Stimulated activated CD8-positive, alpha-beta memory T cell treated with anti-CD3 and anti-CD28 coated beads, Interleukin-15, amount 100 ng/mL, for 4 hours (primary cell): ENCODE measurements around the gene NOXO1.
"Not testable (repeated sequence)": the region's sequence is repeated elsewhere in the genome, so short reads cannot be mapped to it uniquely, and the experiment has no call there.

ENCODE experiments used
- DNase-seq, 2 donors: peaks; one replicate each; pipeline ENCODE4 v3.0.0-alpha.2; 2020; ENCODE audit warnings: low read depth in 2 of 2

The NOXO1 gene

DNA sequence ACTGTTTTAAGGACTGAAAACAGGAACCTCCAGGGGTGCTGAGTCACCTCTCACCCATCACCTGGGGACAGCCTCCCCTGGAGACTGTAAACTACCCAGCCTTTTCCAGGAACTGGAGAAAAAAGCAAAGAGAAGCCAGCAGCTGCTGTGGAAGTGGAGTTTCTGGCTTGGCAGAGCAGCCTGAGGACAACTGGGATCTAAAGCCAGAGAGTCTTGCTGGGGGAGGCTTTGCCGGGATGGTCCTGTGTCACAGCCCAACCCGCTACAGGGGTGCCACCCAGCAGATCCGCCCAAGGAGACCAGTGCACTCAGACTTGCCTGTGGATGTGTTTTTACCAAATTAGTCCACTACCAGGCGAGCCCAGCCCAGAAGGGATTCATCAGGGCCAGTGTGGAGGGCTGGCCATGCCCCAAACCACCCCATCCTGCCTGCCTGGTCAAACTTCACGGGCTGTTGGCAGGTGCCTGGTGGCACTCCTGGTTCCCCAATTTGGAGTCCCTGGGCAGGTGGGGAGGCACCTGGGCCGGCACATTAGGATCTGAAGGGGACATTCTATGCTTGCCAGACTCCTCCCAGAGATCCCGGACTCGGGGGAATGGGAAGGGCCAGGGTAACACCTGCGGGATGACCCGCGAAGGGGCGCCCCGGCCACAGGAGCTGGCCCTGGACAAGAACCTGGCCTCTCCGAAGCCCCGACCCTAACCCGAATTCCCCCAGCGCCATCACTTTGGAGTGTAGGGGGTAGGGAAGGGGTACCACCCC is 39.0 kb downstream of the NOXO1 start:
- no peak for DNase-seq

GRCh38 chr16:1941162-1942046 is 39.9 kb downstream of the NOXO1 start:
- DNase-seq = no peak

GRCh38 chr16:1940273-1941161 is 40.8 kb downstream of the NOXO1 start:
- DNase-seq = no peak

GRCh38 chr16:1939833-1940232 is 41.4 kb downstream of the NOXO1 start:
- not testable (repeated sequence) for DNase-seq

- no peak for DNase-seq
Observed at GRCh38 chr16:1938910-1939309, 42.4 kb downstream of the NOXO1 start.

DNA sequence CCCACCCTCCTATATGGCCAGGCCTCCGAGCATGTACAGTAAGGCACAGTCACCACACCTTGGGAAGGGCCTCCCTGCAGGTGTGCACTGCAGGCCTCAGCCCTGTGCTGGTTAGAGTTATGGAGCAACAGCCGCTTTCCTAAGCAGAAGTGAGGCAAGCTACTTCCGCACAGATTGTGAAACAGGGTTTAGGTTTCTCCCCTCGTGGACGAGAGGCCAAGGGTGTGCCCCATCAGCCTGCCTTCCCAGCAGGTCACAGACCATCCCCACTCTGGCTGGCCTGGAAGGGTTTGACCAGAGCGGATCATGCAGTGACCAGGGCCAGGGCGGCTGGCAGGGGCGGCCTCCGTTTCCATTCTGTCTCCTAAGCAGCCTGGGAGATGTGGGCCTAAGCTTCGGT is 43.0 kb downstream of the NOXO1 start:
- no peak for DNase-seq

DNA sequence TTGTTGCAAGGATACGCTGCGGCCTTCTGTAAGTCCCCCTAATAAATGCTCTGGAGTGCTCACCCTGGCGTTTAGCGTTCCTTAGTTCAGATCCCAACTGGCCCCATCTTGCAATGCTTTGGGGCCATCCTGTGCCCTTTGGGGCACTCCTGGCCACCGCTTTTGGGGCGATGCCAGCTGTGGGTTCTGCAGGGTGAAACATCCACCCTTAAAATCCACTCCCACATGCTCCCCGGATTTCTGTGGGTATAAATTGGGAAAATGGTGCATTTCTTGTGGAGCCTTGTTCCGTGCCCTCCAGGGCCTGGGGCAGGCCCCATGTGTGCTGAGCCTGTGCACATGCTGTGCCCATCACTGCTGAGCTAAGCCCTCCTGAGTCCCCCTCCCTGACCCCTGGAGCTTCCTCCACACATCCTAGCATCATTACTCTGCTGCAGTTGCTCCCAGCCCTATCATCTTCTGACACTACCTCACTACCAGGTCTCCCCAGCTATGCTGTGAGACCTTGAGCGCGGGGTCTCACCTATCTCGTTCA is 44.3 kb downstream of the NOXO1 start:
- DNase-seq = no peak

GRCh38 chr16:1933097-1933661 is 48.1 kb downstream of the NOXO1 start:
- DNase-seq = no peak

GRCh38 chr16:1932050-1933028 is 48.9 kb downstream of the NOXO1 start:
- no peak for DNase-seq

DNA sequence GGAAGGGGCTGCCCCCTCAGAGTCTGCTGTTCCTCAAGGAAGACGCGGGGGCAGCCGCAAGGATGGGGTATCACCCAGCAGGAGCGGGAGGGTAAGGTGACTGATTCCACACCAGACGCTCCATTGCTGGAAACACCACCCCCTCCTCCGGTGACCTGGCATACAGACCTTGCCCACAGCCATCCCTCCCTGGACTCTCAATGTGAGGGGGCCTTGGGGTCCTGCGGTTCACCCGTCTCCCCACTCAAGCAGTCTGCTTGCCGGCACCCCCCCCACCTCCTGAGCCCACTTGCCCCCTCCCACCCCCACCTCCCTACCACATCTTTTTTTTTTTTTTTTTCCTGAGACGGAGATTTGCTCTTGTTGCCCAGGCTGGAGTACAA is 50.9 kb downstream of the NOXO1 start:
- no peak for DNase-seq

DNA sequence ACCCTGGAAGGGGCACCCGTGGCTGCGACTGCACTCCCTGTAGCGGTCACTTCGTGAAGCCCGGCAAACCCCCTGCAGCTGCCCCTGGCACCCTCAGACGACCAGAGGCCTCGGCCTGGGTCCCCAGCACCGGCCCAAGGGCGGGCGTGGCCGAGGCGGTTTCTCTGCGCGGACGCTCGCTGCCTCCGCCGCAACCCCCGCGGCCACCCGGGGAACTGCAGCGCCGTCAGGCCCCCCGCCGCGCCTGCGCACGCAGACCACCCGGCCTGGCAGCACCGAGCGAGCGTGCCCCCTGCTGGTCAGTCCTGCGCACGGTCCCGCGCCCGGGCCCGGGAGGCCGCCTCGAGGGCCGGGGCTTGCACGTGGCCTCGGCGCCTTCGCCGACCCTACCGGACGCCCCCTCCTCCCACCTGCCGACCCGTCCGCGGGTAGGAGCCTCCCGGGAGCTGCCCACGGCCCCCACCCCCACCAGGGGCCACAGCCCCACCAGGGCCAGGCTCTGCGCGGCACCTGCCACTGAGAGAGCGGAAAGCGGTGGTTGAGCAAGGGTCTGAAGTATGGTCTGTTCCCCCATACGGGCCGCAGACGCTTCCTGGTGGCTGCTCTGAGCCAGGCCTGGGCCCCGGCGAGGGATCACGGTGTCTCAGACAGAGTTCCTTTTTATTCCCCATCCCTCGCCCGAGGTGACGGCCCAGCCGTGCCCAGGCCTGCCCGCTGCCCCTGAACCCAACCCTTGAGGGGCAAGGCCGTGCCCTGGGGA is 51.5 kb downstream of the NOXO1 start:
- DNase-seq = peak; percentile 79 to 83

GRCh38 chr16:1929105-1929504 is 52.2 kb downstream of the NOXO1 start:
- no peak for DNase-seq
